Panc1 (cell line): ENCODE data around the gene ROCK2.

Experiments
- CTCF ChIP-seq: fragments of 450-650 bp; IDR thresholded peaks from 2 replicates; pipeline ENCODE4 v1.5.1; 2017; ENCODE audit warnings: mild to moderate bottlenecking
- POLR2AphosphoS5 ChIP-seq: IDR thresholded peaks from 2 replicates; pipeline ENCODE4 v1.6.1; 2012; ENCODE audit warnings: mild to moderate bottlenecking, low read depth, low read length, moderate library complexity
- REST ChIP-seq, 2 experiments: IDR thresholded peaks; 2 replicates each; pipeline ENCODE4 v1.6.1; 2011 to 2012; ENCODE audit warnings: low read depth in 2 of 2, control low read depth in 1 of 2, low read length in 1 of 2, mild to moderate bottlenecking in 1 of 2, moderate library complexity in 1 of 2; ENCODE audit not compliant: insufficient read depth in 1 of 2
- SIN3A ChIP-seq: IDR thresholded peaks from 2 replicates; pipeline ENCODE4 v1.6.1; 2012; ENCODE audit warnings: low read depth, mild to moderate bottlenecking, low read length, moderate library complexity, borderline replicate concordance; ENCODE audit not compliant: insufficient read depth
- TCF7L2 ChIP-seq: IDR thresholded peaks from 2 replicates; pipeline ENCODE4 v1.6.1; 2011; ENCODE audit warnings: mild to moderate bottlenecking, low read depth, low read length, inconsistent platforms

- TF ChIP-seq CTCF (no peak), REST (IDR thresholded peaks at IDR 0.05; ENCODE audit: insufficient read depth in 1 of 2, low read depth in 2 of 2, low read length in 1 of 2) (no peak), POLR2AphosphoS5 (no peak), SIN3A (no peak), TCF7L2 (no peak)
Measured at GRCh38 chr2:11303290-11304013, 41.0 kb downstream of the ROCK2 start.
